OCI-LY3 (cell line): ENCODE results near the gene GALNT14.
A peak's percentile ranks its signal among the peaks of the same experiment; 100 is the strongest.

Experiments used
- CTCF ChIP-seq: fragments of 200-600, 300-600 bp; sonication (generic); IDR thresholded peaks from 2 replicates; pipeline ENCODE4 v1.5.1; 2014; ENCODE audit warnings: antibody characterized with exemption, low read length, low read depth
- EZH2phosphoT487 ChIP-seq: fragments of 200-600 bp; shearing (Covaris generic); IDR thresholded peaks from 2 replicates; pipeline ENCODE4 v1.6.1; 2018; ENCODE audit warnings: antibody characterized with exemption, mixed run types, low read depth

GRCh38 chr2:31138037-31138962 is at the start of gene GALNT14:
- TF ChIP-seq CTCF (peak; percentile 72), EZH2phosphoT487 (no peak)
